K562 (cell line): ENCODE measurements around the gene PTOV1. TPM values are rescaled to one million over a fixed set of nuclear protein-coding genes. Genes with fewer than 3 reads are reported as not detected.

Experiments
- ARID1B ChIP-seq: fragments of 450-650 bp; IDR thresholded peaks from 2 replicates; pipeline ENCODE4 v1.6.1; 2016; ENCODE audit warnings: antibody characterized with exemption, mild to moderate bottlenecking, inconsistent platforms
- CSDE1 ChIP-seq, 2 experiments: fragments of 450-650 bp; IDR thresholded peaks; 2 replicates each; pipeline ENCODE4 v1.6.1; 2016; ENCODE audit warnings: mild to moderate bottlenecking in 1 of 2
- CXXC5 ChIP-seq: fragments of 250-450 bp; sonication (Bioruptor Pico); IDR thresholded peaks from 2 replicates; pipeline ENCODE4 v1.8.0; 2022; ENCODE audit warnings: inconsistent platforms, mild to moderate bottlenecking, moderate library complexity
- FOXK2 ChIP-seq, 2 experiments: fragments of 450-650 bp; IDR thresholded peaks in 1 of 2; conservative IDR thresholded peaks in 1 of 2; 2 replicates each; pipeline ENCODE4 v1.6.1; 2016; ENCODE audit warnings: low read depth in 2 of 2, mild to moderate bottlenecking in 1 of 2
- GABPA ChIP-seq: fragments of 200-800 bp; sonication (Bioruptor generic); conservative IDR thresholded peaks from 2 replicates; pipeline ENCODE4 v1.6.1; 2016; ENCODE audit warnings: low read depth, missing genetic modification characterization, missing compliant biosample characterization
- KLF6 ChIP-seq: fragments of 250-450 bp; sonication (Bioruptor Pico); IDR thresholded peaks from 2 replicates; pipeline ENCODE4 v1.4.0; 2020; ENCODE audit warnings: mild to moderate bottlenecking, moderate library complexity, borderline replicate concordance
- LARP7 ChIP-seq: fragments of 450-650 bp; IDR thresholded peaks from 2 replicates; pipeline ENCODE4 v1.6.1; 2016
- NR2F6 ChIP-seq: fragments of 450-650 bp; formaldehyde crosslinking; IDR thresholded peaks from 2 replicates; pipeline ENCODE4 v1.4.0; 2020; ENCODE audit warnings: mild to moderate bottlenecking
- NR3C1 ChIP-seq: sonication (generic); formaldehyde crosslinking; IDR thresholded peaks from 2 replicates; pipeline ENCODE4 v1.8.1; 2022; ENCODE audit warnings: missing genetic modification reagents
- NUFIP1 ChIP-seq: fragments of 450-650 bp; IDR thresholded peaks from 2 replicates; pipeline ENCODE4 v1.6.1; 2018; ENCODE audit not compliant: partially characterized antibody
- PHTF2 ChIP-seq: fragments of 250-450 bp; sonication (Bioruptor Pico); IDR thresholded peaks from 2 replicates; pipeline ENCODE4 v1.5.0; 2021; ENCODE audit warnings: mild to moderate bottlenecking
- RBM34 ChIP-seq: fragments of 200-400 bp; formaldehyde crosslinking; IDR thresholded peaks from 2 replicates; pipeline ENCODE4 v1.6.1; 2018; ENCODE audit warnings: low read length, borderline replicate concordance; ENCODE audit not compliant: insufficient read depth
- SMAD2 ChIP-seq: fragments of 150-350 bp; IDR thresholded peaks from 2 replicates; pipeline ENCODE4 v1.6.1; 2014; ENCODE audit warnings: low read depth, mild to moderate bottlenecking, low read length
- TFAM ChIP-seq: fragments of 250-450 bp; sonication (Bioruptor Pico); conservative IDR thresholded peaks from 2 replicates; pipeline ENCODE4 v1.5.0; 2021; ENCODE audit warnings: mild to moderate bottlenecking, moderate library complexity
- ZBTB17 ChIP-seq: fragments of 450-650 bp; formaldehyde crosslinking; IDR thresholded peaks from 2 replicates; pipeline ENCODE4 v1.4.0; 2020; ENCODE audit warnings: mild to moderate bottlenecking
- ZC3H8 ChIP-seq: fragments of 450-650 bp; IDR thresholded peaks from 2 replicates; pipeline ENCODE4 v1.6.1; 2017
- ZNF124 ChIP-seq: sonication (generic); formaldehyde crosslinking; IDR thresholded peaks from 2 replicates; pipeline ENCODE4 v1.8.1; 2022; ENCODE audit warnings: missing genetic modification reagents
- ZNF184 ChIP-seq: sonication (generic); formaldehyde crosslinking; IDR thresholded peaks from 2 replicates; pipeline ENCODE4 v1.5.0; 2020; ENCODE audit warnings: missing genetic modification reagents
- ZNF212 ChIP-seq: fragments of 450-650 bp; formaldehyde crosslinking; IDR thresholded peaks from 2 replicates; pipeline ENCODE4 v1.4.0; 2020; ENCODE audit warnings: mild to moderate bottlenecking
- ZNF23 ChIP-seq: fragments of 250-450 bp; sonication (Bioruptor Pico); IDR thresholded peaks from 2 replicates; pipeline ENCODE4 v1.4.0; 2020; ENCODE audit warnings: mild to moderate bottlenecking
- ZNF436 ChIP-seq: fragments of 250-450, 450-650 bp; sonication (Bioruptor Pico); formaldehyde crosslinking; IDR thresholded peaks from 2 replicates; pipeline ENCODE4 v1.7.0; 2020; ENCODE audit warnings: mild to moderate bottlenecking
- ZNF507 ChIP-seq: conservative IDR thresholded peaks from 2 replicates; pipeline ENCODE4 v1.6.1; 2017; ENCODE audit warnings: missing genetic modification characterization, missing compliant biosample characterization
- ZNF699 ChIP-seq: fragments of 250-450 bp; sonication (Bioruptor Pico); IDR thresholded peaks from 2 replicates; pipeline ENCODE4 v1.8.0; 2021; ENCODE audit warnings: mild to moderate bottlenecking, moderate library complexity; ENCODE audit not compliant: insufficient replicate concordance
- ZNF766 ChIP-seq: fragments of 200-800 bp; sonication (Bioruptor generic); conservative IDR thresholded peaks from 2 replicates; pipeline ENCODE4 v1.6.1; 2016; ENCODE audit warnings: missing genetic modification characterization, missing compliant biosample characterization
- polyA plus RNA-seq, 8 experiments: library from polyadenylated mRNA; depleted of rRNA in 4 of 8; stranded (reverse) in 5 of 8; unstranded in 3 of 8; fragments of >200 nt; fragmentation: Nextera tagmentation in 2 of 8; fragmentation: Illumina TruSeq in 1 of 8; extraction: Ambion mirVana in 2 of 8; extraction: Trizol in 1 of 8; gene quantifications; 2 replicates each; pipeline versions ENCODE4 v1.2.1 to v1.2.3, GENCODE V29; 2011 to 2014; ENCODE audit warnings: inconsistent platforms in 1 of 8, missing spikeins in 1 of 8
- total RNA-seq, 7 experiments: library from RNA; depleted of rRNA in 6 of 7; stranded (reverse); fragments of >200 nt in 6 of 7; fragmentation: Illumina TruSeq in 2 of 7; extraction: Trizol in 2 of 7; gene quantifications; 2 replicates each; pipeline versions ENCODE4 v1.2.1 to v1.2.3, GENCODE V29; 2011 to 2021; ENCODE audit warnings: low replicate concordance in 1 of 7
- TF ChIP-seq, protein P1 (sequence below), 2 experiments: IDR thresholded peaks; 2 replicates each; pipeline ENCODE4 v1.6.1; 2012; ENCODE audit warnings: improper control_type of control experiment in 2 of 2, low read depth in 2 of 2, low read length in 2 of 2, borderline replicate concordance in 1 of 2
- TF ChIP-seq, protein P2 (sequence below): IDR thresholded peaks from 2 replicates; pipeline ENCODE4 v1.6.1; 2011; ENCODE audit warnings: borderline replicate concordance, low read depth, mild to moderate bottlenecking, moderate library complexity, low read length; ENCODE audit not compliant: insufficient read depth, poor library complexity, severe bottlenecking

PTOV1 gene
- total and polyA plus RNA-seq, 9 of the 15 experiments (the other 6 are each of a cell fraction or from before 2014, with no cell fraction given) = 4.9 to 169 (median 43.5) TPM

DNA sequence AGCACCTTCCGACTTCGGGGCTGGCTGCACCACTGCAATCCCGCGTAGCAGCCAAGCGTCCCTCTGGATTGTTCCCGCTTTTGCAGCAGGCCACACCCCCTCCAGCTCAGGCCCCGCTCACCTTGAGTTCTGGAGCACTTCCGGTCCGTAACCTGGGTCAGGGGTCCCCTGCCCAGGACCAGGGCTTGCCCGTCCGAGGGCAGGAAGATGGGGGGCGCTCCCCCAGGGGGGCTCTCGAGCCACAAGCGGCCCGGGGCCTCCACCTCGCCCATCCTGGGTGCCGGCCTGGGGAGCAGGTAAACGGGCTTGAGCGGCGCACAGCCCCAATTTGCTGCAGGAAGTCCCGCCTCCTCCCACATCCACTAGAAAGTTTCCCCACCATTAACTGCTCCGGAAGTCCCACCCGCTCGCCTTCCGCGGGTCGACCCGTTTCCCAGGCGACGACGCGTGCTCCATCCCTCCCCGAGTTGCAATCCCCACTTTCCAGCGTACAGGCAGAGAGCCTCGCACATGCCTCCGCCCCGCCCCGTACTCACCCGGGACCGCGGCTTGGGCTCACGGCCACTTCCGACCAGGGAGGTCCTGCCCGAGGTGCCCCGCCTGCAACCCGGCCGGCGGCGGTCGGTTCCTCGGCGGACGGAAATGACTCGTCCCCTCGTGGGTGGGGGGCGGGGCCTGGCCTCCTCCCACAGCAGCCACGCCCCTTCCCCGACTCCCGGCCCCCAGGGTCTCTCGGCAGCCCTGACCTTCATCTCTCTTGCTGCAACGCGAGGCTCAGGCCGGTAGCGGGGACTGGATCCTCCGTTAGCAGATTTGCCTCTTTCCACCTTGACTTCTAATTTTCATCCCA, 16.2 kb downstream of the PTOV1 start, which contains the start of gene PNKP (continued):
- TF ChIP-seq RBM34 = no peak
- TF ChIP-seq ZNF184 (CRISPR knock-in tag) = no peak
- peak; percentile 48; the same call in 1 of the 2 replicates for TF ChIP-seq ZNF766 (CRISPR knock-in tag)
- no peak for TF ChIP-seq NUFIP1
- TF ChIP-seq TFAM = no peak
- no peak for TF ChIP-seq ZNF23 (CRISPR knock-in tag)
- no peak for TF ChIP-seq SMAD2
- no peak for TF ChIP-seq ZNF124 (CRISPR knock-in tag)
- no peak for TF ChIP-seq LARP7
- peak; percentile 45 to 65; a peak in 1 of 4 replicates for TF ChIP-seq FOXK2 (conservative IDR thresholded peaks at IDR 0.05 in 1 of 2, IDR thresholded peaks at IDR 0.05 in 1 of 2; ENCODE audit: low read depth in 2 of 2)
- no peak for TF ChIP-seq ZNF507
- no peak for TF ChIP-seq PHTF2 (CRISPR knock-in tag)
- 0 out of 2 replicates have a peak, but pooled peaks have one; percentile 16 for TF ChIP-seq ARID1B
- TF ChIP-seq ZNF436 (CRISPR knock-in tag) = no peak
- peak; percentile 70 for TF ChIP-seq CXXC5 (CRISPR knock-in tag)
- no peak for TF ChIP-seq ZC3H8
- no peak for TF ChIP-seq ZBTB17
- TF ChIP-seq CSDE1 (IDR thresholded peaks at IDR 0.05) = no peak
- no peak for TF ChIP-seq ZNF212
- no peak for TF ChIP-seq NR2F6 (CRISPR knock-in tag)
- TF ChIP-seq, protein P1, sequence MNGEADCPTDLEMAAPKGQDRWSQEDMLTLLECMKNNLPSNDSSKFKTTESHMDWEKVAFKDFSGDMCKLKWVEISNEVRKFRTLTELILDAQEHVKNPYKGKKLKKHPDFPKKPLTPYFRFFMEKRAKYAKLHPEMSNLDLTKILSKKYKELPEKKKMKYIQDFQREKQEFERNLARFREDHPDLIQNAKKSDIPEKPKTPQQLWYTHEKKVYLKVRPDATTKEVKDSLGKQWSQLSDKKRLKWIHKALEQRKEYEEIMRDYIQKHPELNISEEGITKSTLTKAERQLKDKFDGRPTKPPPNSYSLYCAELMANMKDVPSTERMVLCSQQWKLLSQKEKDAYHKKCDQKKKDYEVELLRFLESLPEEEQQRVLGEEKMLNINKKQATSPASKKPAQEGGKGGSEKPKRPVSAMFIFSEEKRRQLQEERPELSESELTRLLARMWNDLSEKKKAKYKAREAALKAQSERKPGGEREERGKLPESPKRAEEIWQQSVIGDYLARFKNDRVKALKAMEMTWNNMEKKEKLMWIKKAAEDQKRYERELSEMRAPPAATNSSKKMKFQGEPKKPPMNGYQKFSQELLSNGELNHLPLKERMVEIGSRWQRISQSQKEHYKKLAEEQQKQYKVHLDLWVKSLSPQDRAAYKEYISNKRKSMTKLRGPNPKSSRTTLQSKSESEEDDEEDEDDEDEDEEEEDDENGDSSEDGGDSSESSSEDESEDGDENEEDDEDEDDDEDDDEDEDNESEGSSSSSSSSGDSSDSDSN (IDR thresholded peaks at IDR 0.05; ENCODE audit: borderline replicate concordance in 1 of 2, low read depth in 2 of 2, low read length in 2 of 2) = no peak; a peak in 1 of 4 replicates
- no peak for TF ChIP-seq ZNF699
- no peak for TF ChIP-seq KLF6
- TF ChIP-seq NR3C1 (CRISPR knock-in tag) = no peak
- peak; percentile 98 for TF ChIP-seq GABPA (tag)
- TF ChIP-seq, protein P2, sequence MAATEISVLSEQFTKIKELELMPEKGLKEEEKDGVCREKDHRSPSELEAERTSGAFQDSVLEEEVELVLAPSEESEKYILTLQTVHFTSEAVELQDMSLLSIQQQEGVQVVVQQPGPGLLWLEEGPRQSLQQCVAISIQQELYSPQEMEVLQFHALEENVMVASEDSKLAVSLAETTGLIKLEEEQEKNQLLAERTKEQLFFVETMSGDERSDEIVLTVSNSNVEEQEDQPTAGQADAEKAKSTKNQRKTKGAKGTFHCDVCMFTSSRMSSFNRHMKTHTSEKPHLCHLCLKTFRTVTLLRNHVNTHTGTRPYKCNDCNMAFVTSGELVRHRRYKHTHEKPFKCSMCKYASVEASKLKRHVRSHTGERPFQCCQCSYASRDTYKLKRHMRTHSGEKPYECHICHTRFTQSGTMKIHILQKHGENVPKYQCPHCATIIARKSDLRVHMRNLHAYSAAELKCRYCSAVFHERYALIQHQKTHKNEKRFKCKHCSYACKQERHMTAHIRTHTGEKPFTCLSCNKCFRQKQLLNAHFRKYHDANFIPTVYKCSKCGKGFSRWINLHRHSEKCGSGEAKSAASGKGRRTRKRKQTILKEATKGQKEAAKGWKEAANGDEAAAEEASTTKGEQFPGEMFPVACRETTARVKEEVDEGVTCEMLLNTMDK = no peak
